A549 (cell line): ENCODE data around the gene LRRFIP2.

ENCODE experiments used
- CBX8 ChIP-seq: fragments of 200-600 bp; sonication (generic); IDR thresholded peaks from 2 replicates; pipeline ENCODE4 v1.6.1; 2016
- POLR2A ChIP-seq: IDR thresholded peaks from 2 replicates; pipeline ENCODE4 v1.6.1; 2012; ENCODE audit warnings: mild to moderate bottlenecking, low read length
- RCOR1 ChIP-seq: fragments of 150-350 bp; IDR thresholded peaks from 2 replicates; pipeline ENCODE4 v1.6.1; 2014; ENCODE audit warnings: antibody characterized with exemption, low read length, low read depth
- RNF2 ChIP-seq: fragments of 200-600 bp; sonication (generic); IDR thresholded peaks from 2 replicates; pipeline ENCODE4 v1.6.1; 2016; ENCODE audit warnings: low read depth, mild to moderate bottlenecking, antibody characterized with exemption, moderate library complexity, borderline replicate concordance
- TF ChIP-seq, protein P1 (sequence below): fragments of >200 bp; sonication (Bioruptor Twin); formaldehyde crosslinking; IDR thresholded peaks from 3 replicates; pipeline ENCODE4 v1.5.1; 2016
- TF ChIP-seq, protein P2 (sequence below): fragments of 200-600 bp; sonication (generic); IDR thresholded peaks from 2 replicates; pipeline ENCODE4 v1.6.1; 2016; ENCODE audit warnings: antibody characterized with exemption, mild to moderate bottlenecking, moderate library complexity

DNA sequence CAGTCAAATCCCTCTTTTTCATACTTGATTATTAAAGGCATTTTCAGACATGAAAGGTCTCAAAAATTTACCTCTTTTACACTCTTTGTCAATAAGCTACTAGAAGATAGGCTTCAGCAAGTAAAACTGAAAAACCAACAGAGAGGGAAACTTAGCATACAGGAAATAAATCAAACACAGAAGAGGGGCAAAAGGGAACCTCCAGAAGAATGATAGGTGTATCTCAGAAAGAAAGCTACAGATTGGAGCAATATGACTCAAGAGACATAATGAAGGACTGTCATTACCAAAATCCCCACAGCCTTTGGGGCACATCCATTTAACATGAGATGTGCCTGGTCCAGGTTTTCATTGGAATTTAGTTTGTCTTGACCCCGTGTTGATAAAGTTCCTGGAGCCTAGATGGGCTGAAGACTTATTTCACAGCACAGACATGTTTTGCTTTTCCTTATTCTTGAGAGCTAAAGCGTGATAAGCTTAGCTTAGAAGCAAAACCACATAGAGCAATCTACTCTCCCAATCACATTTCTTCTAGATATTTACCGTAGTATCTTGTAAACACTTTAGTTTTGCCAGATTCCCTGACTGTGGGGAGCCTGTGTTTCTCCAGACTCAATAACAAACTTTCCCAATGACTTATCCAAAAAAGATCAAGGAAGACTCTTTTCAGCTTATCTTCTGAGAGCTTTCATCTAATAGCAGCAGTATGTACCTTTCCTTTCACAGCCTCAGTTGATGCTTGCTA, 11.7 kb downstream of the LRRFIP2 start:
- TF ChIP-seq RCOR1 (no peak), POLR2A (no peak), CBX8 (no peak), RNF2 (no peak)
- TF ChIP-seq, protein P1, sequence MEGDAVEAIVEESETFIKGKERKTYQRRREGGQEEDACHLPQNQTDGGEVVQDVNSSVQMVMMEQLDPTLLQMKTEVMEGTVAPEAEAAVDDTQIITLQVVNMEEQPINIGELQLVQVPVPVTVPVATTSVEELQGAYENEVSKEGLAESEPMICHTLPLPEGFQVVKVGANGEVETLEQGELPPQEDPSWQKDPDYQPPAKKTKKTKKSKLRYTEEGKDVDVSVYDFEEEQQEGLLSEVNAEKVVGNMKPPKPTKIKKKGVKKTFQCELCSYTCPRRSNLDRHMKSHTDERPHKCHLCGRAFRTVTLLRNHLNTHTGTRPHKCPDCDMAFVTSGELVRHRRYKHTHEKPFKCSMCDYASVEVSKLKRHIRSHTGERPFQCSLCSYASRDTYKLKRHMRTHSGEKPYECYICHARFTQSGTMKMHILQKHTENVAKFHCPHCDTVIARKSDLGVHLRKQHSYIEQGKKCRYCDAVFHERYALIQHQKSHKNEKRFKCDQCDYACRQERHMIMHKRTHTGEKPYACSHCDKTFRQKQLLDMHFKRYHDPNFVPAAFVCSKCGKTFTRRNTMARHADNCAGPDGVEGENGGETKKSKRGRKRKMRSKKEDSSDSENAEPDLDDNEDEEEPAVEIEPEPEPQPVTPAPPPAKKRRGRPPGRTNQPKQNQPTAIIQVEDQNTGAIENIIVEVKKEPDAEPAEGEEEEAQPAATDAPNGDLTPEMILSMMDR: no peak
- TF ChIP-seq, protein P2, sequence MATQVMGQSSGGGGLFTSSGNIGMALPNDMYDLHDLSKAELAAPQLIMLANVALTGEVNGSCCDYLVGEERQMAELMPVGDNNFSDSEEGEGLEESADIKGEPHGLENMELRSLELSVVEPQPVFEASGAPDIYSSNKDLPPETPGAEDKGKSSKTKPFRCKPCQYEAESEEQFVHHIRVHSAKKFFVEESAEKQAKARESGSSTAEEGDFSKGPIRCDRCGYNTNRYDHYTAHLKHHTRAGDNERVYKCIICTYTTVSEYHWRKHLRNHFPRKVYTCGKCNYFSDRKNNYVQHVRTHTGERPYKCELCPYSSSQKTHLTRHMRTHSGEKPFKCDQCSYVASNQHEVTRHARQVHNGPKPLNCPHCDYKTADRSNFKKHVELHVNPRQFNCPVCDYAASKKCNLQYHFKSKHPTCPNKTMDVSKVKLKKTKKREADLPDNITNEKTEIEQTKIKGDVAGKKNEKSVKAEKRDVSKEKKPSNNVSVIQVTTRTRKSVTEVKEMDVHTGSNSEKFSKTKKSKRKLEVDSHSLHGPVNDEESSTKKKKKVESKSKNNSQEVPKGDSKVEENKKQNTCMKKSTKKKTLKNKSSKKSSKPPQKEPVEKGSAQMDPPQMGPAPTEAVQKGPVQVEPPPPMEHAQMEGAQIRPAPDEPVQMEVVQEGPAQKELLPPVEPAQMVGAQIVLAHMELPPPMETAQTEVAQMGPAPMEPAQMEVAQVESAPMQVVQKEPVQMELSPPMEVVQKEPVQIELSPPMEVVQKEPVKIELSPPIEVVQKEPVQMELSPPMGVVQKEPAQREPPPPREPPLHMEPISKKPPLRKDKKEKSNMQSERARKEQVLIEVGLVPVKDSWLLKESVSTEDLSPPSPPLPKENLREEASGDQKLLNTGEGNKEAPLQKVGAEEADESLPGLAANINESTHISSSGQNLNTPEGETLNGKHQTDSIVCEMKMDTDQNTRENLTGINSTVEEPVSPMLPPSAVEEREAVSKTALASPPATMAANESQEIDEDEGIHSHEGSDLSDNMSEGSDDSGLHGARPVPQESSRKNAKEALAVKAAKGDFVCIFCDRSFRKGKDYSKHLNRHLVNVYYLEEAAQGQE: no peak
